Endometrial microvascular endothelial cells (primary cell): ENCODE data around the gene C4orf54. TPM values are rescaled to one million over a fixed set of nuclear protein-coding genes. Genes with fewer than 3 reads are reported as not detected.

Experiments
- in situ Hi-C: cut with HindIII; loops from 2 replicates; pipeline ENCODE4 v1.10.0; 2017; ENCODE audit warnings: low sequenced_read_pairs, low pct_unique_long_range_greater_than_20kb; ENCODE audit errors: inconsistent ontology term
- total RNA-seq: library from RNA; depleted of rRNA; stranded (reverse); fragments of >200 nt; gene quantifications from one replicate; pipeline ENCODE4 v1.2.3, GENCODE V29; 2015; ENCODE audit errors: inconsistent ontology term

Gene C4orf54
- total RNA-seq, 1 donor from 2014 or later: not detected

DNA sequence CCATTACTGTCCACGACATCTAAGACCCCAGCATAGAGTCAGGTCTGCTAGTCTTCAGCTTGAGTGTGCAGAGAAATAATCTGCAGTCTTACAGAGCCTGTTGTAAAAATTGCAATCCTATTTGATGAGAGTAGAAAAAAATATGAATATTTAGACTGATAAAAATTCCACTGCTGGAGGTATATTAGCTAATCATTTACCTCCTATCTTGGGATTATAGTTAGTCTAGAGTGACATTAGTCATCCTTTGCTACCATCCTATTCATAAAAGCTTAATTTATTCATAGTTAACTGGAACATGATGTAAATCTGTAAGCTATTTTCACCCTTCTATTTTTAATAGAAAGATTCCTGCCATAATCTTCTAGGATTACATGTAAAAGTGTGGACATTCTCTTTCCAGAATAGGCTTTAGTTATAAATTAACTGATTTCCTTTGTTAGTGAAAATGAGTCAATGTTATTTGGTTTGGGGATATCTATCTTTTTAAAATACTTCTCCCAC lies 26.7 kb downstream of the C4orf54 start:
- in situ Hi-C loops: no loop called here

DNA sequence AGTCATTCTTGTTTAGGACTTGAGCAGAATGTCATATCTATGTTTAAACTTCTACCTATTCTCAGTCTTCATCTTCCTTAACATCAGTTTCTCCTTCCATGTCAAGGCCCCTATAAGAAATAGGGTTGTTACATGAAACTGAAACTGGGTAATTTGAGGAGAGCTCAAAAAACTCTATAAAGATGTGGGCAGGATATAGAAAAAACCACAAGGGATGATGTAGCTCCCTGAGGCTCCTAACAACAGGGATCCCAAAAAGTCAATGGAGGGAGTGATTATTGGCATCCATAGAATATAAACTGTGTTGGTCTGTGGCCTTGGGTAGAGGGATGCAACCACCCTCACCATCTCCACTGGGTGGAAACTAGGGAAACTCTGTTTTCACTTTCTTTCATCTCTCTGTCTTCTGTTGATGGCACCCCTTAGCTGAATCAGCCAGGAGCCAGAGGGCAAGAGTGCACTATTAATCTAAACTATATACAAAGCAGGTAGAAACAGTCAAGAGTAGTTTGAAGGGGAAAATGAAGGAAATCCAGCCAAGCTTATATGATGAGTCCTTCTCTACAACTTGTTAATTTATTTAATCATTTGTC lies 27.6 kb downstream of the C4orf54 start:
- in situ Hi-C loops: no loop called here

DNA sequence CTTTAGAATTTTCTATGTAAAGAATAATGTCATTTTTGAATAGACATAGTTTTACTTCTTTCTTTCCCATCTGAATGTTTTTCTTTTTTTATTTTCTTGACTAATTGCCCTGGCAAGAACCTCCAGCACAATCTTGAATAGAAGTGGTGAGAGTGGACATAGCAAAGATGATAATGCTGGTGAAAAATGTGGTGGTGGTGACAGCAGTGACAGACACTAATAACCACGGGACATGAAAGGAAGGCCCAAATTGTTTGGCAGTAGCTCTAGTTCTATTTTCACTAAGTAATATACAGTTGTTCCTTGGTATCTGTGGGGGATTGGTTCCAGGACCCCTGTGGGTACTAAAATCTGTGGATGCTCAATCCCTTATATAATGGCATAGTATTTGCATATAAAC lies 29.6 kb downstream of the C4orf54 start:
- in situ Hi-C loops: no loop called here

DNA sequence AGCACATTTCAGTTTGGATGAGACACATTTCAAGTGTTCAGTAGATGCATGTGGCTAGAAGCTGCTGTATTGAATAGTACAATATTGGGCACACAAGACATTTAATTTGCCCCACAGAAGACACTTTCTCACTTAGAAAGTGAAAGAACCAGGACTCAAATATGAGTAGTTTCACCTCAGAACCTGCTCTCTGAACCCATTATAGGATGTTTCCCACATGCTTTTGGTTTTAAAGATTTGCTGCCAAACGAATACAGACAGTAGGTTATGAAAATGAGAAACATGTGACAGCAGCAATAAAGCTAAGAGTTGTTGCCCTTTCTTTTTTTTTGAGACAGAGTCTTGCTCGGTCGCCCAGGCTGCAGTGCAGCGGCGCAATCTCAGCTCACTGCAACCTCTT lies 32.3 kb downstream of the C4orf54 start:
- in situ Hi-C loops: no loop called here

DNA sequence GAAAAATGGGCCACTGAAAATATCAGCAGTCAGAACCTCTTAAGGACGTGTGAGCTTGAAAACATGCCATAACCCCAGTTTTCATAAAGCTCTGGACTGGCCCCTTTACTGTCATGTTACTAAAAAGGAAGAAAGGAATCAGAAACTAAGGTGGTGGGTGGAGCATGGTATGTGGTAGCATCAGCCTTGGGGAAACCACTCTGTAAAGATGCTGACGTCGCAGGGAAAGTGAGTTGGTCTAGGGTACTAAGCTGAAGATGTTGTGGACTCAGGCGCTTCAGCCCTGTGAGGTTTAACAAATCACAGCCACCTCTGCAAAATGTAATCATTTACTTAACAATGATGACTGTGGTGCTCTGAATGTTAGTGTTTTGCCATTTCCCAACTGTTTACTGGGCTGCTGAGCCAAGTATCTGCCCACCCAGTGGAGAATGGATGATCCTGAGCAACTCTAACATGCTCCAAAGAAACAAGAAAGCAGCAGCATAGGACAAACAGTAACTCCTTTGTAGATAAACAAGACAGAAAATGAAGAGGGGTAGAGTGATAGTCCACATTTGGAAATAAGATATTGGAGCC lies 33.4 kb downstream of the C4orf54 start:
- in situ Hi-C loops: no loop called here

DNA sequence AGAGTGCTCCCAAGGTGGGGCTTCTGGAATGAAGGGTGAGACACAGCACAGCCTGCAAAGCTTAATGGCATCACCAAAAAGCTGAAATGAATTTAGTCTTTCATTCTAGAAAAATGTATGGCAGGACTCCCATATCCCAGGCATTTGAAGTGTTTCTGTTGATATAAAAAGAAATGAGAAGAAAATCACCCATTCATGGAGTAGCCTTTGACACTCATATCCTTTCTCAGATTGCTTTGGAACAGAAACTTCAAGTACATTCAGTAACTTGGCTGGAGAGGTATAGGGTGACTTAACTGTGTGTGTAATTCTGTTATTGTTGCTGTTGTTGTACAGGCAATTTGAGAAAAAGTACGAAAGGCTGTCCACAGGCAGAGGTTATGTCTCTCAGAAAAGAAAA lies 35.3 kb downstream of the C4orf54 start:
- in situ Hi-C loops: no loop called here

DNA sequence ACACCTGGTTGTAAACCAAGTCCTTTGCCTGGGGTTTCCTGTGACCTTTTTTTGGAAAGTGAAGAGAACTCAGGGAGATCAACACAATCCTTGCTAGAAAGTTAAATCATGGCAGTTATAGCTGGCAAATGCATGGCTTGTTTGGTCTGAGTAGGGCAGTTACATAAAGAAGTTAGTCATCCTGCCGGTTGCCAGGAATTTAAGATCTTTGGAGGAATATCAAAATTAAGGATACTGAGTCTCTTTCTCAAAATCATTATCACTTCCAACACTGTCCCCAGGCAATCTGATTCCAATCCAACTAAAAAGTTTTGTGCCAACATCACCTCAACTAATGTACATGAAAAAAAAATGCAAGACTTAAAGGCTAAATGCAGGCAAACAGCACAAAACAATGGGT lies 40.3 kb downstream of the C4orf54 start:
- in situ Hi-C loops: no loop called here

DNA sequence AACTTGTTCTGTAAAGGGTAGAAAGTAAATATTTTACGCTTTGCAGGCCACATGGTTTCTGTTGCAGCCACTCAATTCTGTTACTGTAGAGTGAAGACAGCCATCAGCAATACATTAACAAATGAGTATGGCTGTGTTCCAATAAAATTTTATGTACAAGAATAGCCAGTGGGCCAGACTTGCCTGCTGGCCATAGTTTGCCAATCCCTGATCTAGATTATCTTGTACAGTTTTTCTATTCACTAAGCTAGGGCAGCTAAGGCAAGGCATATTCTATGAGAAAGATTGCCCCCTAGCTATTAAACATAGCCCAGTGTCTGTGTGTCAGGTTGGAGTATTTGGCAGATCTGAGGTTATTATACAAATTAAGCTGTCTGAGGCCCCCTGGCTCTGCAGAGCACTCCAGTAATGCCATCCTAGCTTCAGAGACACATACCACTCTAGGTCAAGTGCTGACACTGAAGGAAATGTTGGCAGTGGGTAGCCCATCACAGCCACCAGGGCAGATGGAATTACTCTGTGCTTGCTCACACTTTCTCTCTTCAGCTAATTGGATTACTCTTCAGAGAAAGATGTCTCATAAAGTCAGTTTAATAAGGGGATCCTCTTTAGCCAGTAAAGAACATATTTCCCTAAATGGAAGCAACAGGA lies 42.3 kb downstream of the C4orf54 start:
- in situ Hi-C loops: no loop called here

DNA sequence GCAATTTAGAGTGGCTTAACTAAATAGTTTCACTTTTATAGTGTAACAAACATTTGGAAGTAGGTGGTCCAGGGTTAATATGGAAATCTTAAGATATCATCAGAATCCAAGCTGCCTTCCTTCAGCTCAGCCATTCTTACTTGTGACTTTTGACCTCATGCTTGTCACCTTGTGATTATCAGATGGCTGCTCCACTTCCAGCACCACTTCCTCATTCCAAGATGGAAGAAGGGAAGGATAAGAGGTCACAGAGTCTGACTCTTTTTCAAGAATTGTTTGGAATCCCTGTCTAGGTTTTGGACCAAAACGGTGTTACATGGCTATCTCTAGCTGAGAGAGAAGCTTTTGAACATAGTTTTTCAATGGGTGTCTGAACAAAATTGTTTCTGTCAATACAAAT lies 43.1 kb downstream of the C4orf54 start:
- in situ Hi-C loops: no loop called here

DNA sequence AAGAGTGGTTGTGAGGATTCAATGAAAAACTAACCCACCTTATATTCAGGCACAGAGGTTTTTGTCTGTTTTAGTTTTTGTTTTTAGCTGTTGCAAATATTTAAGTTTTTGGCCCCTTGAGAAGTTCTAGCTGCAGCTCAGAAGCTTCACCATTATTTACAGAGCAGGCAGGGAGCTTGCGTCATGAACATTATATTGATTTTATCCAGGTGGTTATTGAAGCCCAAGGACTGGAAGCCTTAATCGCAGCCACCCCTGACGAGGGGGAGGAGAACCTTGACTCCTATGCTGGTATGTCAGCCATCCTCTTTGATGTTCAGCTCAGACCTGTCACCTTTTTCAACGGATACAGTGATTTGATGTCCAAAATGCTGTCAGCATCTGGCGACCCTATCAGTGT lies 44.9 kb downstream of the C4orf54 start:
- in situ Hi-C loops: no loop called here

DNA sequence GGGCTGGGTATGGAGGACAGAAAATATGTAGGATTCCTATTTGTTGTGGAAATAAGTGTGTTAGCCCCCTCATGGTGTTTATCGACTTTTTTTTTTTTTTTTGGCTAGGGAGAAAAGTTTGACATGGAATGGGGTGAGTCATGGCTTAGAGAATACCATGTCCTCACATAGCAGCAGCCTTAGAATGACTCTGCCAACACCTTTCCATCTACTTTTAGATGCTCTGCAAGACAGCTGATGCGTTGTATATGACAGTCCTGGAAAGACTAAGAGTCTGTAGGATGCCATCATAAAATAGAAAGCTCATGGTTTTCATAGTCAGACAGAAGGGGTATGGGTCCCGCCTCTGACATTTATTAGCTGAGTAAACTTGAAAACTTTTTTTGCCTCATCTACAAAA lies 45.3 kb downstream of the C4orf54 start:
- in situ Hi-C loops: no loop called here

DNA sequence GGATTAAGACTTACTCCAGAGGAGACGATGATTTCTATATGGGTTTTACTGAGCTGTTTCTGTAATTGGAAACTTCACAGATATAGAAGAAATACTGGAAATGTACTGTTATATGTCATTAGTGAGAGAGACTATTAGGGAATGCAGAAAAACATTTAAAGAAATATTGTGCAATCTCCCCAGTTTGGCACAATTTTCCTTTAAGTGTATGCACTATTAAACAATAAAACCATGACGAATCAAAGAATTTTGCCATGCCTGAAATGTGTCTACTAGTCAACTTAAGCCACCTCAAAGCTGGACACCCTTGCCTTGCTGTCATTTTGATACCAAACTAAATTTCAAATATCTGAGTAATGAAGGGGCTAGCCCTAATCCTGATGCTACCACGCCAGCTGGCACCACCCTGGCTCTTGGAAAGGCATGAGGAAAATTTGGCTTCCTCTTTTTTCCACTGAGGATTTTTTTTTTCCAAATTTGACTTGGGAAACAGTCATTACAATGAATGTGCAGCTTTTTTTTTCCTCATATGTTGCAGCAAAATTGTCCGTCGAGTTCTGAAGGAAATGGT lies 46.9 kb downstream of the C4orf54 start:
- in situ Hi-C loops: no loop called here

DNA sequence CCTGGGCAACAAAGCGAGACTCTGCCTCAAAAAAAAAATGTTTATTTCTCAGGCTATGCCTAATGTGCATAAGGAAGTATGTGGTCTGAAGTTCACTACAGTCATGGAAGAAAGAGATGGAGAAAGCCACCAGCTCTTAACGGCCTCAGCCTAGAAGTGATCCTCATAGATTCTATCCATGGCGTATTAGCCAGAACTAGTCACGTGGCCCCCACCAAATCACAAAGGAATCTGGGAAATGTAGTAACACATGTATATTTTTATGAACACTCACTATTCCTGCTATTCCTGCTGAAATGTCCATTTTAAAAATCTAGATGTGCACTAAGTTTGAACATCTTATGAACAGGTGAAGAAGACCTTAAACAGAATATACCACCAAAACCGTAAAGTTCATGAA lies 49.2 kb downstream of the C4orf54 start:
- in situ Hi-C loops: no loop called here

Other genes with a start within 250 kb of the C4orf54 start
- not detected for gene ADH7, start 222.5 kb downstream of the C4orf54 start, total RNA-seq
- gene C4orf17, start 146.8 kb downstream of the C4orf54 start, total RNA-seq: not detected
- gene TRMT10A, start 93.8 kb downstream of the C4orf54 start, total RNA-seq: 13.7 TPM
- gene MTTP, start 83.0 kb downstream of the C4orf54 start, total RNA-seq: not detected
- not detected for gene DAPP1, start 159.0 kb upstream of the C4orf54 start, total RNA-seq
- 47.8 TPM for gene LAMTOR3, start 236.6 kb upstream of the C4orf54 start, total RNA-seq